Activated T-cell treated with anti-CD3 and anti-CD28 coated beads for 1 hour (primary cell): Measurements from ENCODE around the gene ZSCAN29.

Source experiments
- DNase-seq: peaks from one replicate; pipeline ENCODE4 v3.0.0-alpha.2; 2020; ENCODE audit warnings: low read depth

The ZSCAN29 gene

DNA sequence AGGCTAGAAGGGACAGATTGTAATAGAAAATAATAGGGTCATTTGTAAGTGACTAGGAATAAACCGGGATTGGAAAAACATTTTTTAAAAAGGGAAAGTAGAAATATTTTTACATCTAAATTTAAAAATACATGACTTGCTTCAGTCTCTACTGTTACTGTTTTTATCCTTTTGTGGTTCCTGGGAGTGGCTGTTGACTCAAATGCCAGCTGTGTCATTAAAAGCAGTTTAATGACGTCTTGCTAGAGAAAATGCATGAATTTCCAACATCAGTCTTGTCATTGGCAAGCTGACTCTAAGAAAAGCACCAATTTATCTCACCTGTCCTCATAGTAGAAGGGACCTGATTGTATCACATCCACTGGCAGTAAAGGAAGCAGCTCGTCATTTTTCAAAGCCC, 23.7 kb downstream of the ZSCAN29 start:
- no peak for DNase-seq

DNA sequence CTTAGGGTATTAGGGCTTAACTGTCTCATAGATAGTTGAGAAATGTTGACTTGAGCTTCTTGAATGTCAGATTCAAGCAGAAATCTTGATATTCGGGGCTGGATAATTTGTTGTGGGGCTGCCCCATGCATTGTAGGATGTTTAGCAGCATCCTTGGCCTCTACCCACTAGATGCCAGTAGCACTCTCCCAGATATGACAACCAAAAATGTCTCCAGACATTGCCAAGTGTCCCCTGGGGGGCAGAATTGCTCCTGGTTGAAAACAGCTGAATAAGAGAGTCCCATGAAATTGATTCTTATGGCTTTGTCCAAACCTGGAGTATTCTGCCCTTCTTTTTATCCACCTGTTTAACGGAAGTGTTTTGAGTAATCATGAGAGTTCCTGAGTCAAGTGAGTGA, 24.5 kb downstream of the ZSCAN29 start:
- DNase-seq: no peak

DNA sequence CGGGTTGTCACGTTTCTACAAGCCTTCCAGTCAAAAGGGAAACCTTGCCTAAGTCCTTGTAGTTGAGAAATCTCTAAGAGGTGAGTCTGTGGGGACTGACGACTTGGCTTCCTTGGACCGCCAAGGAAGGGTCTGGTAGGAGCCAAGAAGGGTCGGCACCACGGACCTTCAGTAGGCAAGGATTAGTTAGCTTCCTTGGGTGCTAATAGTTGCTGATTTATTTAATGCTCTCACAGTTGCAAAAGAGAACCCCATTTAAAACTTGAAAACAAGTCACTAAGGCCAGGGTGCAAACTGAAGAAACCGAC, 40.1 kb downstream of the ZSCAN29 start:
- DNase-seq: no peak

DNA sequence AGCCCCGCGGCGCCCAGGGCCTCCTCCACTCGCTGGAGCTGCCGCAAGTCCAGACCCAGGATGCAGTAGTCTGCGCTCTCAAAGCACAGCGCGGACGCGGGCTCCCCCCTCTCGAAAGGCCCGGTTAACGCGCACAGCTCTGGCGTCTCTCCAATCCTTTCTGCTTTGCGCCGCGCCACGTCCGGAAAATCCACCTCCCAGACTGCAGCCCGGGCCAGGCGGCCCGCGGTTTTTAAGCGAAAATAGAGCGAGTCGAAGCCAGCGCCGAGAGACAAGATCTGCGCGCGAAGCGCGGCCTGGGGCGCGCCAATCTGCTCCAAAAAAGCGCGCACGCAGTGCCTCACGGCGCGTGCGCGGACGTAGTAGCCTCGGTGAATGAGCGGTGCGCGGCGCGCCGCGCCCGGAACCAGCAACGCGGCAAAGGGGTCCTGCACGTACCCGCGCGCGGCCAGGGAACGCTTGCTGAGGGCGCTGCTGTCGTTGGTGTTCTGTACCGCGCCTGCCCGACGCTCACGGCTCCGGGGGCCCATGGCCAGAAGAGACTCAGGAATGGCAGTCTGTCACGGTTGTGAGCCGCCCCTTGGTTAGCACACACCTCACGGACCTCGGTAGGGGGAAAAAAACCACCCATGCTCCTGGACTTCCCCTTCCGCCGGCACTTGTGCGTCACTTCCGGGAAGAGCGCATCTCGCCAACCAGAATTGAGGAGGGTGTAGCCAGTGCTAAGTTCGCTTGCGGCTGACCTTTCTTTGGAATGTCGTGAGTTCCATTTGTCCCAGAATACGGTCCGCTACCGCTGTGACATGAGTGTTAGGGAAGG, 40.7 kb downstream of the ZSCAN29 start, which contains the start of gene LCMT2:
TSS of gene LCMT2 (minus strand) at position 614 of the 820 bp plus-strand sequence. CDS start at position 530, 84 bp downstream.
- DNase-seq: peak; percentile 81

DNA sequence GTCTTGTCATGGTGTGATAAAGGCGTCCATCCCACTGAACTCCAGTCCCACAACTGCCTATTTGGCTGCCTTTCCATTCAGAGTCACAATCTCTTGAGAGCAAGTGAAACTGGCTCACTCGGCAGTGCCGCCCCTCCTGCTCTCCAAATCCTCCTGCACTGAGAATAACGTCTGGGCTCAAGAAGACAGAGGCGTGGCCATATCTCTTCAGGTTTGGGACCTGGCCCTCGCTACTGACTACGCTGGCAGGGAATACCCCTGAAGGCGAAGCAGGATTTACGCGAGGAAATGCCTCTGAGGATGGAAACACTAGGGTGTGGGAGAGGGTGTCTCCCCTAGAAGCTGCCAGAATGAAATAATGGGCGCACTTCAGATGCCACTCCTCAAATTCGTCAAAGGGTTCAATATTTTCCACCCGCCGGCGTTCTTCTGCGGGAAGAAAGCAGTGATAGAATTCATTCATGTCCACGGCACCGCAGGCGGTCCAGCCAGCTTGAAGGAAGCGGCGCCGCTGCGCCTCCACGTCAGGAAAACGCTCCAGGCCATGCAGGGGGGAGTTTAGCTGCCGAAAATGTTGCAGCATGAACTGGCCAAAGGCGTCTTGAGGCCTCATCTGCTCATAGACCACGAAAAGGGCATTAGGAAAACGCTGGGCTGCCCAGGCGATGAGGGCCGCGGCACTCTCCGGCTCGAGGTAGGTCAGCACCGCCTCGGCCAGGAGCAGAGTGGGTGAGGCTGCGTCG, 41.5 kb downstream of the ZSCAN29 start:
- no peak for DNase-seq

DNA sequence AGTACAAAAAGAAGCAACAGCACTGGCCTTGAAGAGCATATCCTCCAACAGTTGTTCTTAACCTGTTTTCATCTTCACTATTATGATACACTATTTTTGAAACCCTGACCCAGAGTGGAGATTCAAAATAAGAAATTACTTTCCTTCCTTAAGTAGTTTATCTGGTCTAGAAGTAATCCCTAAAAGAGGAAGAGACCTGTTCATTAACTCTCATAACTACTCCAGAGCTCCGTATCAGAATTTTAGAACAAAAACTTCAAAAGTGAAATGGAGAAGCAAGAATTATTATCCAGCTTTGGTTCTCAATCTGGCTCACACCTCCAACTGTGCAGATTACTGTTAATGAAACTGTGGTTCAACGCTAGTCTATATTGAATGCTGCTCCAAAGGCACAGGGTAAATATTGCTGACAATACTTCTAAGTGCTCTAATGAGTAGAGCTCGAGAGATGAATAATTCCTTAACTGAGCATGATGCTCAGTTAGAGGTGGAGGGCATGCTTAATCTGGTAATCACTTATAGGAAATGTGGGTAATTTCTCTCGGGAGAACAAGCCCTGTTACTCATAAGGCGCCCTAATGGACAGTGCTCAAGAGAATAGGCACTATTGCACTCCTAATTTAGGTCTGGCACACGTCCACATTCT, 45.7 kb downstream of the ZSCAN29 start:
- no peak for DNase-seq

DNA sequence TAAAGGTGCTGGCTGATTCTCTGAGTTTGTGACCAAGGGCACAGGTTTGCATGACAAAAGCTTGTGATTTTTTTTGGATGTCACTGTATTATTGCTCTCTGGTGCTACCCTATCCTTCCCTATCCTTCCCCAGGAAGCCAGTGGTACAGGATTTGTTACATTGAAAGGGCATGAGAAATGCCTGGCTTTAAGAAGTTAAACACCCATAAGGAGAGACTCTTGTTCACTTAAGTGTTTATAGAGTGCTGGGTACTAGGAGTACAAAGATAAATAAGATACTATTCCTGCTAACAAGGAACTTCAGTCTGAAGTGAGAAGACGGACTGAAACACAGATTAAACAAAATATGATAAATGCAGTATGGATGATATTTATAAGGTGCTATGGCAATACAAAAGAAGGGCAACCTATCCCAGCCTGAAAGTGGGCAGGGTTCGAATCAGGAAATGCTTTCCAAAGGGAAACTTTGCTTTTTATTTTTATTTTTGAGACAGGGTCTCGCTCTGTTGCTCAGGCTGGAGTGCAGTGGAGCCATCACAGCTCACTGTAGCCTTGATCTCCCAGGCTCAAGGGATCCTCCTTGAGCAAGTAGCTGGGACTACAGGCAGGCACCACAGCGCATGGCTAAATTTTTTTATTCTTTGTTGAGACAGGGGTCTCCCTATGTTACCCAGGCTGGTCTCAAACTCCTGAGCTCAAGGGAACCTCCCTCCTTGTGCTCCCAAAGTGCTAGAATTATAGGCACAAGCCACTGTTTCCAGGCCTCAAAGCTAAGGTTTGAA, 51.7 kb downstream of the ZSCAN29 start:
- DNase-seq: no peak

DNA sequence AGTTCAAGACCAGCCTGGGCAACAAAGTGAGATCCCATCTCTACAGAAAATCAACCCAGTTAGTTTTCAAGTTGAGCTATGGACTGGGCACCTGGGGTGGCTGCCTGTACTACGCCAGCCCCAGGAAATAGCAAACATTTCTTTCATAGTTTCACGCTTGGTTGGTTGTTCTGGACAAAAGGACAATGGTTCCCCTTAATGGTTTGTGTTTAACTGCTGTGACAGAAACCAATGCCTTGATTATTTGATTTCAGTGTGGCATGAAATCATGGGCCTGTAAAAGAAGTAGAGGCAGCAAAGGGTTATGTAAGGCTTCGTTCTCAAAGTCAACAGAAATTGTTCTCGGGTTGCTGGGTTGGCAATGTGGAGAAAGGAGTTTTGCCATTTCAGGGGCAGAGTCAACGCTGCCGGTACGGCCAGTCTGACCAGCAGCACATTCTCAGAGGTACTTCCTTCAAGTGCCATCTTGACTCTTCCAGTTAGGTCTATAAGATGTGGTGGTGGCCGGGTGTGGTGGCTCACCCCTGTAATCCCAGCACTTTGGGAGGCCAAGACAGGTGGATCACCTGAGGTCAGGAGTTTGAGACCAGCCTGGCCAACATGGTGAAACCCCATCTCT, 53.2 kb downstream of the ZSCAN29 start:
- no peak for DNase-seq

DNA sequence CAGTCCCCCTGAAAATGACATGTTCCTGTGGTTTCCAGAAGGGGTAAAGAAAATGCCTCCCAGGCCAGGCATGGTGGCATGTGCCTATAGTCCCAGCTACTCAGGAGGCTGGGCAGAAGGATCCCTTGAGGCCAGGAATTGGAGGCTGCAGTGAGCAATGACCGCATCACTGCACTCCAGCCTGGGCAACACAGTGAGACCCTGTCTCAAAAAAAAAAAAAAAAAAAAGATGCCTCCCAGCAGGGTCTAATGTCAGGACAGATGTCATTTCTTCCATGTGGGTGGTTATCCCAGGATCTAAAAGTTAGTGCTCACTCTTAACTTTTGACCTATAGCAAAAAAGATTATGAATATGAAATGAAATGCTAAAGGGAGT, 53.9 kb downstream of the ZSCAN29 start:
- DNase-seq: no peak

DNA sequence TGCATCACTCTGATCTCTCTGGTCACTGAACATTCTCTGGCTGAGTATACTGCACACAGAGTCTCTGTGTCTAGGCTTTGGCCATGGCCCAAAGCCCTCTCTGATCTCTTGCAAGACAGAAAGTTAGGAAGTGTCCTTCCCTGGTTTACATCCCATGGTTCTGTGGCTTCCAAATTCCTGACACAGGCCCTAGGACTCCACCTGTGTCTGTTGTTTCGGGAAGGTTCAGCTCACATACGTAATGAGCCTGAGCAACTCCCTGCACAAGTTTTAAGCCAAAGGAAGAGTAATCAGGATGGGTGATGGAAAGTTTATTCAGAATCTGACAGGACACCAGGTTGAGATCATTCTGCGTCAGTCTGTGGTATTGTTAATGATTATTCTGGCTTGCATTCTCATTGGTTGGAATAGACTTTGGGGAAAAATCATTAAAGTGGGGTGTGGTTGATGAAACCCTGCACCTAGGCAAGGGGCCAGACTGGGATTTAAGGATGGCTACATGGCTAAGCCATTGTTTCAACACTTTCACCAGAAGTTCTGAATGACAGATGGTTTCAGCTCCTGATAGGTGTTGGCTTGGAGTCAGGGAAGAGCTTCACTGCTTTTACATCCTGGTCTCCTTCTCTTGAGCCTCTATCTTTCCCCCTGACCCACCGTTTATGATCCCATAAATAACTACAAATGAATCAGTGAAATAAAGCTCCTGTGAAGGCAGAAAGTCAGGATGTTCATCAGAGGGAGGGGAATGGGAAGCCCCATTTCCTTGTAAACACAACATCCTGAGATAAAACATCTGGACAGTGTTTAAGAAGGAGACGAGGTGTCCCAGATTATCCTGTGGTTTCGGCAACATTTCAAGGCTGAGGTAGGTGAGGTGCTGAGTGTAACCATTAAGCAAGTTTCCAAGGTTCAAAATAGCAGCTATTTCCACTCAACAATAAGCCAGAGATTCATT, 54.5 kb downstream of the ZSCAN29 start:
- DNase-seq: no peak

DNA sequence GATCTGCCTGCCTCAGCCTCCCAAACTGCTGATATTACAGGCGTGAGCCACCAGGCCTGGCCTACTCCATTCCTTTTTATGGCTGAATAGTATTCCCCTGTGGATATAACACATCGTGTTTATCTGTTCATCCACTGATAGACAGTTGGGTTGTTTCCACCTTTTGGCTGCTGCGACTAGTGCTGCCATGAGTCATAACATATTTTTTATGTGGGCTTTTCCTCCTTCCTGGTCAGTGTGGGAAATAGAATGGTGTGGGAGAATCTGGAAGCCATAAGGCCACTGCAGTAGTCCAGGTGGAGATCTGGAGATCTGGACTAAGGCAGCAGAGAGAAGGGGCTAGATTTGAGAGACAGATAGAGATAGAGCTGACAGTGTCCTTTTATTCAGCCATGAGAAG, 56.7 kb downstream of the ZSCAN29 start:
- no peak for DNase-seq

DNA sequence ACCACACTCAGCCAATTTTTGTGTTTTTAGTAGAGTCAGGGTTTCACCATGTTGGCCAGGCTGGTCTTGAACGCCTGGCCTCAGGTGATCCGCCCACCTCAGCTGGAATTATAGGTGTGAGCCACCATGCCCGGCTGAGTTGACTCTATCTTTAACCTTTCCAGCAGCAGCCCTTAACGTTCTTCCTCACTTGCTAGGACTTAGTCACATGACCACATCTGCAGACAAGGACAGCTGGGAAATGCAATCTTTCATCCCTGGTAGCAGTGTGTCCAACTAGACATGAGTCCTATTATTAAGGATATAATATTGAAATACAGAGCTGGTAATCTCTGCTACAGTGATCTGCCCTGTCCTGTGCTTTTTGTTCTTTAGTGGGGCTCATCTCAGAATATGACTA, 58.5 kb downstream of the ZSCAN29 start:
- no peak for DNase-seq
